Kidney epithelial cell (primary cell): ENCODE data around the gene NDUFB1. TPM values are rescaled to one million over a fixed set of nuclear protein-coding genes. Genes with fewer than 3 reads are reported as not detected.

Experiments used
- DNase-seq: peaks from one replicate; pipeline ENCODE4 v3.0.0-alpha.2; 2010; ENCODE audit warnings: low read depth
- H3K27me3 ChIP-seq: 2 replicates; pipeline ENCODE4 v1.6.0; 2011; ENCODE audit warnings: low read length; ENCODE audit not compliant: control insufficient read depth, insufficient read depth
- H3K36me3 ChIP-seq: 2 replicates; pipeline ENCODE4 v1.5.1; 2011; ENCODE audit warnings: low read length; ENCODE audit not compliant: control insufficient read depth, insufficient read depth
- H3K4me3 ChIP-seq: 2 replicates; pipeline ENCODE4 v1.5.1; 2011; ENCODE audit warnings: low read depth, mild to moderate bottlenecking, control low read depth, low read length
- total RNA-seq: library from RNA; depleted of rRNA; stranded (reverse); fragments of >200 nt; gene quantifications from 2 replicates; pipeline ENCODE4 v1.2.3, GENCODE V29; 2015
- TF ChIP-seq, protein P1 (sequence below): IDR thresholded peaks from 2 replicates; pipeline ENCODE4 v1.5.1; 2011; ENCODE audit warnings: mild to moderate bottlenecking, moderate library complexity, low read length, control low read depth, inconsistent platforms; ENCODE audit not compliant: insufficient read depth, poor library complexity, severe bottlenecking

NDUFB1 gene
- 234 and 305 TPM in 2 replicates for total RNA-seq

DNA sequence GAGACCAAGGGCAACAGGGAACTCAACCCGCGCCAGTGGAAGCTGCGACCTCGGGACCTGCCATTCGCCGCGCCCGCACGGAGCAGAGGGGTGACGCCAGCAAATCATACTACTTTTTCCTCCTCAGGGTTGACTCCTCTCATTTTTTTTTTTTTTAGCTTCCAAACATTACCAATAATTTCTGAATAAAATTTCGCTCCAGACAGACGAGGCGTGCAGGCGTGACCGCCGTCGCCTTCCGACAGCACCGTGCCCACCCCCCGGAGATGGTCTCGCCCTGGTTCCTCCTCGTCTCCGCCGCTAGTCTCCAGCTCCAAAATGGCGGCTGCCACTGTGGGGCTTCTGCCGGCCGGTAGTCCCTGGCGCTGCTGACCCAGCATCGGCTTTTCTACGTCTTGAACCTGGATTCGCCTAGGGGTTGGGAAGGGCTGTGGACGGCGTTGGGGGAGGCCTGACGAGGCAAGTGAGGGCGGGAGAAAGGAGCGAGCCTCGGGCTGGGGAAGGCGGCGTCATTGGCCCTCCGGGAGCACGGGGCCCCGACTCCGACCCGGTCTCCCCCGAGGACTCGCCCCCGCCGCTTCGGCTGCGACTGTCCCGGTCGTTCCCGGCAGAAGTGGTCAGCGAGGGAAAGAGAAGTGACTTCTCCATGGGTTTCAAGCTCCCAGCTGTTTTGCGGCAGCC lies at the start of gene NDUFB1, which contains the start of gene CPSF2:
Gene NDUFB1 (minus strand): TSS at position 37 of the 681 bp plus-strand sequence. CDS start 4,069 bp downstream, outside the sequence.
Gene CPSF2 (plus strand): TSS at position 300 of the 681 bp plus-strand sequence. CDS start 9,016 bp downstream, outside the sequence.
- TF ChIP-seq, protein P1, sequence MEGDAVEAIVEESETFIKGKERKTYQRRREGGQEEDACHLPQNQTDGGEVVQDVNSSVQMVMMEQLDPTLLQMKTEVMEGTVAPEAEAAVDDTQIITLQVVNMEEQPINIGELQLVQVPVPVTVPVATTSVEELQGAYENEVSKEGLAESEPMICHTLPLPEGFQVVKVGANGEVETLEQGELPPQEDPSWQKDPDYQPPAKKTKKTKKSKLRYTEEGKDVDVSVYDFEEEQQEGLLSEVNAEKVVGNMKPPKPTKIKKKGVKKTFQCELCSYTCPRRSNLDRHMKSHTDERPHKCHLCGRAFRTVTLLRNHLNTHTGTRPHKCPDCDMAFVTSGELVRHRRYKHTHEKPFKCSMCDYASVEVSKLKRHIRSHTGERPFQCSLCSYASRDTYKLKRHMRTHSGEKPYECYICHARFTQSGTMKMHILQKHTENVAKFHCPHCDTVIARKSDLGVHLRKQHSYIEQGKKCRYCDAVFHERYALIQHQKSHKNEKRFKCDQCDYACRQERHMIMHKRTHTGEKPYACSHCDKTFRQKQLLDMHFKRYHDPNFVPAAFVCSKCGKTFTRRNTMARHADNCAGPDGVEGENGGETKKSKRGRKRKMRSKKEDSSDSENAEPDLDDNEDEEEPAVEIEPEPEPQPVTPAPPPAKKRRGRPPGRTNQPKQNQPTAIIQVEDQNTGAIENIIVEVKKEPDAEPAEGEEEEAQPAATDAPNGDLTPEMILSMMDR, result no peak
- no peaks in the 10 kb centered on the region for H3K27me3 ChIP-seq

DNA sequence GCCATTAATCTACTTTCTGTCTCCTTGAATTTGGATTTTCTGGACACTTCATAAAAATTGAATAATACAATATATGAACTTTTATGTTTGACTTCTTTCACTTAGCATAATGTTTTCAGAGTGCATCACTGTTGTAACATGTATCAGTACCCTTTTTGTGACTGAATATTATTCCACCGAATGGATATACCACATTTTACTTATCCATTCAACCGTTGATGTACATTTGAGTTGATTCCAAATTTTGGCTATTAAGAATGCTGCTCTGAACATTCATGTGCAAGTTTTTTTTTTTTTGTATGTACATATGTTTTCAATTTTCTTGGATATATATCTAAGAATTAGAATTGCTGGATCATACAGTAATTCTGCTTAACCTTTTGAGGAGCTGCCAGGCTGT lies 43.5 kb upstream of the NDUFB1 start:
- DNase-seq, result no peak
- no peaks in the 10 kb centered on the region for H3K27me3 ChIP-seq
- H3K36me3 ChIP-seq, result no peaks in the 10 kb centered on the region
- H3K4me3 ChIP-seq, result no peak overlapping the region
- TF ChIP-seq, protein P1, result no peak

More for the DNA sequence above, at the start of gene NDUFB1, which contains the start of gene CPSF2:
- Histone ChIP-seq H3K4me3 (peak within 1 kb of the TSS; percentile 88), H3K36me3 (peaks cover under 1% of the 10 kb centered on the region)
- DNase-seq, result no peak

DNA sequence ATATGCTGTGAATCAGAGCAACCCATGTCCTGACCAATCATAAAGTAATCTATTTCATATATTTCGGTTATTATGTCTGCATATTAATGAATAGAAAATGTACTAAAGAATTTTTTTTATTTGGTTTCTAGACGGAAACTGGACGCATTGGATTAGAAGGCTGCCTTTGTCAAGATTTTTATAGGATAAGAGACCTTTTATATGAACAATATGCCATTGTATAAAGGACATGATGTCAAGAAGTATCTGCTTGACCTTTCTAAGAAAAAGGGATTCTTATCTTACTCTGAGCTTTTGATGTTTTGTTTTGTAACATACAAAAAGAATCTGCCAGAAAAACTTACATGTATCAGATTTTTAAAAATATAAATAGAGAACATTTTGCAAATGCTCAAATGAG lies 40.0 kb upstream of the NDUFB1 start:
- Histone ChIP-seq H3K27me3 (no peaks in the 10 kb centered on the region), H3K36me3 (no peaks in the 10 kb centered on the region), H3K4me3 (no peak overlapping the region)
- TF ChIP-seq, protein P1, result no peak
- DNase-seq, result no peak

DNA sequence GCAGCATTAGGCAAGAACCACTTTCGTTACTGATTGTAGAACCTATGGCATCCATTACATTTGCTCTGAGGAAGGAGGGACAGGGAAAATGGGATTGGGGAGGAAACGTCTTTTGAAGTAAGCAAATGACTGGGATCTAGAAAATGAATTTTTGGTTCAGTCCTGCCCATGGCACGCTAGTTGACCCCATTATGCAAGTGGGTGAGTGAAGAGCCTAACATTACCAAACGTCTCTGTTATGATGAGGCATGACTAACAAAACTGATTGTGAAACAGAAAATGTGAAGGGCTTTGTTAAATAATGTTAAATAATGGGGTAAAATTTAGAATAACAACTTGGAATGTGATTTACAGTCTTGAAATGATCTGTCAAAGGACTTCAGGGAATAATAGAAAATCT lies 39.1 kb upstream of the NDUFB1 start:
- DNase-seq, result no peak
- Histone ChIP-seq H3K4me3 (no peak overlapping the region), H3K36me3 (no peaks in the 10 kb centered on the region), H3K27me3 (no peaks in the 10 kb centered on the region)
- TF ChIP-seq, protein P1, result no peak

DNA sequence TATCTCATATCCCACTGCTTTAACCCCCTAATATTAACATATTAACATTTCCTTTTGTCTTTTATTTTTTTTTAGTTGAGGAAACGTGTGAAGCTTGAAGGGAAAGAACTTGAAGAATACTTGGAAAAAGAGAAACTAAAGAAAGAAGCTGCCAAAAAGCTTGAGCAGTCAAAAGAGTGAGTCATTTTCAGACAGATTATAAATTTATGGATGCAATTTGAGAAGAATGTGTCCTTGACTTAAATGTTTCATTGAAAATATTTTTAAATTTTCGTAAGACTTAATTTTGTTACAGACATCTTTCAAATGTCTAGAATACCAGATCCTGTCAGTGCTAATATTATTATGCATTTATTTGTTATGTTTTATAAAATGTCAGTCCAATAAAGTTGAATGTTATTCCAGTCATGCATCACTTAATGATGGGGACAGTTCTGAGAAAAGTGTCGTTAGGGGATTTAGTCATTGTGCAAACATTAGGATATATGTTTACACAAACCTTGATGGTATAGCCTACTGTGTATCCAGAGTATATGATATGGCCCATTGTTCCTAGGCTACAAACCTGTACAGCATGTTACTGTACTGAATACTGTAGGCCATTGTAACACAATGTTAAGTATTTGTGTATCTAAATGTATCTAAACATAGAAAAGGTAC lies 32.9 kb upstream of the NDUFB1 start:
- no peak for DNase-seq
- Histone ChIP-seq H3K27me3 (no peaks in the 10 kb centered on the region), H3K36me3 (no peaks in the 10 kb centered on the region), H3K4me3 (no peak overlapping the region)
- TF ChIP-seq, protein P1, result no peak
